ENCODE results near the gene MYH10. TPM values are rescaled to one million over a fixed set of nuclear protein-coding genes. Genes with fewer than 3 reads are reported as not detected.

MYH10 gene
- total RNA-seq, 1 experiment from 2014 or later, result 1.6 TPM

- no peaks in the 10 kb centered on the region for H3K79me2 ChIP-seq (ENCODE audit: low read depth)
- H3K36me3 ChIP-seq (ENCODE audit: low read depth), result no peaks in the 10 kb centered on the region; the same call in 1 of the 2 replicates
- no peak overlapping the region for H3K4me3 ChIP-seq
- POLR2A ChIA-PET (ENCODE audit: unreplicated experiment), result no interaction called here
- no peak overlapping the region for H2AFZ ChIP-seq
- no TSS peak for BruUV-seq (replicated peaks)
- H3K27me3 ChIP-seq (ENCODE audit: insufficient read depth, low read depth), result no peaks in the 10 kb centered on the region
- H3K27ac ChIP-seq, result no peak overlapping the region
- TF ChIP-seq, protein P1, sequence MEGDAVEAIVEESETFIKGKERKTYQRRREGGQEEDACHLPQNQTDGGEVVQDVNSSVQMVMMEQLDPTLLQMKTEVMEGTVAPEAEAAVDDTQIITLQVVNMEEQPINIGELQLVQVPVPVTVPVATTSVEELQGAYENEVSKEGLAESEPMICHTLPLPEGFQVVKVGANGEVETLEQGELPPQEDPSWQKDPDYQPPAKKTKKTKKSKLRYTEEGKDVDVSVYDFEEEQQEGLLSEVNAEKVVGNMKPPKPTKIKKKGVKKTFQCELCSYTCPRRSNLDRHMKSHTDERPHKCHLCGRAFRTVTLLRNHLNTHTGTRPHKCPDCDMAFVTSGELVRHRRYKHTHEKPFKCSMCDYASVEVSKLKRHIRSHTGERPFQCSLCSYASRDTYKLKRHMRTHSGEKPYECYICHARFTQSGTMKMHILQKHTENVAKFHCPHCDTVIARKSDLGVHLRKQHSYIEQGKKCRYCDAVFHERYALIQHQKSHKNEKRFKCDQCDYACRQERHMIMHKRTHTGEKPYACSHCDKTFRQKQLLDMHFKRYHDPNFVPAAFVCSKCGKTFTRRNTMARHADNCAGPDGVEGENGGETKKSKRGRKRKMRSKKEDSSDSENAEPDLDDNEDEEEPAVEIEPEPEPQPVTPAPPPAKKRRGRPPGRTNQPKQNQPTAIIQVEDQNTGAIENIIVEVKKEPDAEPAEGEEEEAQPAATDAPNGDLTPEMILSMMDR (conservative IDR thresholded peaks at IDR 0.05), result no peak
- no peak for TF ChIP-seq EZH2 (IDR thresholded peaks at IDR 0.05; ENCODE audit: low read depth)
- H3F3A ChIP-seq (ENCODE audit: insufficient read depth, low read depth), result no peaks in the 10 kb centered on the region
- no peaks in the 10 kb centered on the region; the same call in 1 of the 2 replicates for H4K20me1 ChIP-seq (ENCODE audit: insufficient read depth)
- H3K9me2 ChIP-seq (ENCODE audit: insufficient read depth), result no peaks in the 10 kb centered on the region
- no peak overlapping the region for H3K4me2 ChIP-seq
- DNase-seq, result no peak
- H3K9me3 ChIP-seq (ENCODE audit: insufficient read depth, low read depth), result no peaks in the 10 kb centered on the region
- intact Hi-C loops (cut with micrococcal nuclease; ENCODE audit: unreplicated experiment), result no loop called here
- H3K4me1 ChIP-seq (replicated peaks; ENCODE audit: insufficient read depth), result no peaks in the 10 kb centered on the region
- CTCF ChIA-PET, result interaction anchor here (0.6 kb wide), 1 partner anchor 694 kb away, joined by 3 read pairs; no protein-coding TSS in a partner anchor
Observed at GRCh38 chr17:8455665-8456209, 174.8 kb downstream of the MYH10 start.

- no peak overlapping the region for H3K27ac ChIP-seq
- no peak overlapping the region for H3K4me2 ChIP-seq
- no TSS peak for BruUV-seq (replicated peaks)
- H3K4me3 ChIP-seq, result no peak overlapping the region
- no peak for DNase-seq
- ChIA-PET CTCF (no interaction called here), POLR2A (ENCODE audit: unreplicated experiment) (no interaction called here)
- no peaks in the 10 kb centered on the region; the same call in 1 of the 2 replicates for H3K36me3 ChIP-seq (ENCODE audit: low read depth)
- TF ChIP-seq, protein P1 (conservative IDR thresholded peaks at IDR 0.05), result no peak
- no peak for TF ChIP-seq EZH2 (IDR thresholded peaks at IDR 0.05; ENCODE audit: low read depth)
- no peaks in the 10 kb centered on the region for H3K79me2 ChIP-seq (ENCODE audit: low read depth)
- intact Hi-C loops (cut with micrococcal nuclease; ENCODE audit: unreplicated experiment), result loop anchor here (5.0 kb wide), 1 partner anchor 71 kb away; the partner anchor contains the start of gene RPL26
- H3K9me2 ChIP-seq (ENCODE audit: insufficient read depth), result no peaks in the 10 kb centered on the region
- H3K4me1 ChIP-seq (replicated peaks; ENCODE audit: insufficient read depth), result no peaks in the 10 kb centered on the region
- no peak overlapping the region for H2AFZ ChIP-seq
- H3K9me3 ChIP-seq (ENCODE audit: insufficient read depth, low read depth), result no peaks in the 10 kb centered on the region
- no peaks in the 10 kb centered on the region for H3F3A ChIP-seq (ENCODE audit: insufficient read depth, low read depth)
- H4K20me1 ChIP-seq (ENCODE audit: insufficient read depth), result no peaks in the 10 kb centered on the region; the same call in none of the 2 replicates
- H3K27me3 ChIP-seq (ENCODE audit: insufficient read depth, low read depth), result no peaks in the 10 kb centered on the region
Observed at GRCh38 chr17:8453326-8453725, 177.2 kb downstream of the MYH10 start.

- CTCF ChIA-PET, result interaction anchor here (1.0 kb wide), 1 partner anchor 68 kb away, joined by 21 read pairs; no protein-coding TSS in a partner anchor
- no peaks in the 10 kb centered on the region; the same call in none of the 2 replicates for H4K20me1 ChIP-seq (ENCODE audit: insufficient read depth)
- no TSS peak for BruUV-seq (replicated peaks)
Observed at GRCh38 chr17:8451933-8452614, 178.5 kb downstream of the MYH10 start.

More at GRCh38 chr17:8451933-8452614, 178.5 kb downstream of the MYH10 start:
- no peaks in the 10 kb centered on the region for H3F3A ChIP-seq (ENCODE audit: insufficient read depth, low read depth)
- no peaks in the 10 kb centered on the region for H3K27me3 ChIP-seq (ENCODE audit: insufficient read depth, low read depth)
- H3K9me2 ChIP-seq (ENCODE audit: insufficient read depth), result no peaks in the 10 kb centered on the region
- intact Hi-C loops (cut with micrococcal nuclease; ENCODE audit: unreplicated experiment), result loop anchor here (5.0 kb wide), 1 partner anchor 70 kb away; the partner anchor contains the start of gene RPL26
- H3K4me2 ChIP-seq, result no peak overlapping the region
- no peaks in the 10 kb centered on the region for H3K4me1 ChIP-seq (replicated peaks; ENCODE audit: insufficient read depth)
- POLR2A ChIA-PET (ENCODE audit: unreplicated experiment), result no interaction called here
- no peaks in the 10 kb centered on the region for H3K9me3 ChIP-seq (ENCODE audit: insufficient read depth, low read depth)
- H3K27ac ChIP-seq, result no peak overlapping the region
- no peak for DNase-seq
- no peaks in the 10 kb centered on the region for H3K79me2 ChIP-seq (ENCODE audit: low read depth)
- no peak overlapping the region for H2AFZ ChIP-seq
- TF ChIP-seq, protein P1 (conservative IDR thresholded peaks at IDR 0.05), result no peak
- no peak for TF ChIP-seq EZH2 (IDR thresholded peaks at IDR 0.05; ENCODE audit: low read depth)
- no peaks in the 10 kb centered on the region; the same call in 1 of the 2 replicates for H3K36me3 ChIP-seq (ENCODE audit: low read depth)
- H3K4me3 ChIP-seq, result no peak overlapping the region

All from PC-9 (cell line).